Neuronal stem cell (in vitro differentiated cells): ENCODE data around the gene ADAM12.

Source experiments
- DNase-seq: peaks from one replicate; pipeline ENCODE4 v3.0.0-alpha.2; 2013; ENCODE audit warnings: low spot score
- H2AFZ ChIP-seq: one replicate; pipeline ENCODE4 v1.6.1; 2013; ENCODE audit warnings: mild to moderate bottlenecking, low read length, inconsistent platforms
- H2AK5ac ChIP-seq: 2 replicates; pipeline ENCODE4 v1.6.1; 2013; ENCODE audit warnings: low read depth, mild to moderate bottlenecking, inconsistent platforms, low read length, moderate library complexity, mixed read lengths
- H2BK120ac ChIP-seq: 2 replicates; pipeline ENCODE4 v1.6.1; 2013; ENCODE audit warnings: low read depth, mild to moderate bottlenecking, inconsistent platforms, low read length, moderate library complexity, mixed read lengths
- H2BK12ac ChIP-seq: one replicate; pipeline ENCODE4 v1.6.1; 2013; ENCODE audit warnings: low read length, inconsistent platforms
- H2BK15ac ChIP-seq: 2 replicates; pipeline ENCODE4 v1.6.1; 2013; ENCODE audit warnings: mild to moderate bottlenecking, low read length, inconsistent platforms, mixed read lengths
- H2BK5ac ChIP-seq: one replicate; pipeline ENCODE4 v1.6.1; 2013; ENCODE audit warnings: inconsistent platforms, mild to moderate bottlenecking, low read length, moderate library complexity
- H3K14ac ChIP-seq: one replicate; pipeline ENCODE4 v1.6.1; 2013; ENCODE audit warnings: low read length, inconsistent platforms
- H3K18ac ChIP-seq: 2 replicates; pipeline ENCODE4 v1.6.1; 2013; ENCODE audit warnings: low read length, inconsistent platforms
- H3K23ac ChIP-seq: 2 replicates; pipeline ENCODE4 v1.6.1; 2013; ENCODE audit warnings: low read depth, mild to moderate bottlenecking, mixed read lengths, low read length, inconsistent platforms; ENCODE audit not compliant: poor library complexity
- H3K27ac ChIP-seq: replicated peaks from 3 replicates; pipeline ENCODE4 v1.5.1; 2013; ENCODE audit warnings: low read length, inconsistent platforms
- H3K27me3 ChIP-seq, 3 experiments: 2 replicates each; pipeline ENCODE4 v1.6.1; 2013; ENCODE audit warnings: low read length in 3 of 3, mild to moderate bottlenecking in 2 of 3, inconsistent platforms in 1 of 3, low read depth in 1 of 3, mixed read lengths in 1 of 3, moderate library complexity in 1 of 3; ENCODE audit not compliant: control insufficient read depth in 3 of 3, insufficient read depth in 3 of 3
- H3K36me3 ChIP-seq, 2 donors: replicated peaks in 1 of 2; 2 replicates each; pipeline ENCODE4 v1.6.1; 2013; ENCODE audit warnings: low read length in 2 of 2; ENCODE audit not compliant: control insufficient read depth in 2 of 2, insufficient read depth in 2 of 2
- H3K4ac ChIP-seq: 2 replicates; pipeline ENCODE4 v1.6.1; 2013; ENCODE audit warnings: inconsistent platforms, mild to moderate bottlenecking, low read length, moderate library complexity
- H3K4me1 ChIP-seq, 2 donors: 1 replicate in 1 of 2; 2 replicates in 1 of 2; pipeline ENCODE4 v1.6.1; 2013; ENCODE audit warnings: low read length in 2 of 2, low read depth in 1 of 2; ENCODE audit not compliant: control insufficient read depth in 2 of 2, insufficient read depth in 1 of 2
- H3K4me2 ChIP-seq: one replicate; pipeline ENCODE4 v1.6.1; 2013; ENCODE audit warnings: mild to moderate bottlenecking, low read length, inconsistent platforms; ENCODE audit not compliant: insufficient read depth, poor library complexity, severe bottlenecking
- H3K4me3 ChIP-seq, 2 donors: 2 replicates each; pipeline ENCODE4 v1.5.1; 2013; ENCODE audit warnings: low read length in 2 of 2, mild to moderate bottlenecking in 2 of 2, inconsistent platforms in 1 of 2, moderate library complexity in 1 of 2
- H3K79me1 ChIP-seq: one replicate; pipeline ENCODE4 v1.6.1; 2013; ENCODE audit warnings: low read depth, mild to moderate bottlenecking, inconsistent platforms, low read length, moderate library complexity
- H3K9ac ChIP-seq: one replicate; pipeline ENCODE4 v1.6.1; 2013; ENCODE audit warnings: mild to moderate bottlenecking, low read depth, low read length, inconsistent platforms; ENCODE audit not compliant: poor library complexity
- H3K9me3 ChIP-seq, 2 donors: replicated peaks in 1 of 2; 2 replicates each; pipeline versions ENCODE3 to v1.6.1; 2013; ENCODE audit warnings: low read length in 2 of 2, mild to moderate bottlenecking in 2 of 2, inconsistent platforms in 1 of 2, low read depth in 1 of 2, mixed read lengths in 1 of 2, moderate library complexity in 1 of 2; ENCODE audit not compliant: control insufficient read depth in 2 of 2, insufficient read depth in 1 of 2
- H4K8ac ChIP-seq: one replicate; pipeline ENCODE4 v1.6.1; 2013; ENCODE audit warnings: low read depth, mild to moderate bottlenecking, inconsistent platforms, low read length, moderate library complexity
- H4K91ac ChIP-seq: one replicate; pipeline ENCODE4 v1.6.1; 2013; ENCODE audit warnings: low read length, low read depth, mild to moderate bottlenecking, inconsistent platforms; ENCODE audit not compliant: poor library complexity
- WGBS, 2 donors: extraction: QIAGEN DNeasy Blood & Tissue Kit; methylation state at CpG; one replicate each; pipeline ENCODE4 v1.1.7; 2013; ENCODE audit warnings: missing lambda C conversion rate in 2 of 2, mixed read lengths in 1 of 2; ENCODE audit not compliant: insufficient read length in 2 of 2, insufficient replicate concordance in 1 of 2; ENCODE audit errors: extremely low coverage in 2 of 2; 5-methylcytosine and 5-hydroxymethylcytosine counted together

Gene ADAM12

DNA sequence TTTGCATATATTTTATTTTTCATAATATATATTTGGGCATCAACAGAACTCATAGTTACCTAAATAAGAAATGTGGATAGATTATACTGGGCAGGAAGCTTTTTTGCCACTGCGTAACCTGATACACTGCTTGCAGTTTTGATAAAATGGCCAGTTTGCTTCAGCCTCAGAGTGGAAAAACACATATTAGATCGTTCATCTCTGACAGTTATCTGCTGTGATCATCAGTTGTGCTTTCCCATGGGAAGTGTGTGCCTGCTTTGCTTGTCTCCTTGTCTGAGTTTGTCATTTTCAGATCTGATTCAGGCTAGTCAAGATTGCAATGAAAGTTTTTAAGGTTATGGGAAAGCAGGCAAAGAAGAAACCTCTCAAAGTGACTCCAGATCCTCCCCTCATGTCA, 54.0 kb downstream of the ADAM12 start:
- WGBS, 2 donors: no CpG with 5 or more reads among the region's 2 CpGs

DNA sequence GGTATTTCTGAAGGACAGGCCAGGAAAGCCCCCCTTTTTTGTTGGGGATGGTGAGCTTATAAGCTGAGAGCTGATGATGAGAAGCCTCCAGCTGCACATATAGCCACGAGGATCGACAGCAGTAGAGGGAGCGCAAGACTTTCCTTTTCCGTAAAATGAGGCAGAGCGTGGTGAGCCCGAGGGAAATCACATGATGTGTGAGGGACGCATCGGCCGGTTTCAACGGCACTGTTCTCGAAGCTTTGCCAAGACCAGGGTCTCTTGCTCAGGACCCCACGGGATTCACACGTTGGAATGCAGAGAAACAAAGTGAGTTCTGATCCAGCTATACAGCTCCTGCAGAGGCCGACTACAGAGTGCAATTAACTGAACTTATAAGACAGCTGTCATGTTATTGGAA, 55.7 kb downstream of the ADAM12 start:
- Histone ChIP-seq H3K4me1 (no peaks in the 10 kb centered on the region), H3K27ac (no peak overlapping the region), H3K4me2 (no peak overlapping the region), H3K4me3 (no peak overlapping the region), H3K79me1 (no peaks in the 10 kb centered on the region), H3K36me3 (no peaks in the 10 kb centered on the region), H2BK12ac (no peak overlapping the region), H3K18ac (no peak overlapping the region), H2BK120ac (no peak overlapping the region), H2BK5ac (no peak overlapping the region), H3K9me3 (no peaks in the 10 kb centered on the region), H3K23ac (no peak overlapping the region), H2BK15ac (no peak overlapping the region), H4K91ac (no peak overlapping the region), H3K27me3 (no peaks in the 10 kb centered on the region), H2AFZ (no peak overlapping the region), H2AK5ac (no peak overlapping the region), H3K14ac (no peak overlapping the region), H3K4ac (no peak overlapping the region), H4K8ac (no peak overlapping the region), H3K9ac (no peak overlapping the region)
- no peak for DNase-seq
- no CpG with 5 or more reads among the region's 14 CpGs for WGBS, 2 donors

More for the DNA sequence above, 54.0 kb downstream of the ADAM12 start:
- H4K8ac ChIP-seq: no peak overlapping the region
- no peak overlapping the region for H3K27ac ChIP-seq
- H3K9me3 ChIP-seq: no peaks in the 10 kb centered on the region
- no peak overlapping the region for H3K18ac ChIP-seq
- H3K14ac ChIP-seq: no peak overlapping the region
- H2BK5ac ChIP-seq: no peak overlapping the region
- H3K4me3 ChIP-seq: no peak overlapping the region
- no peak for DNase-seq
- H3K79me1 ChIP-seq: no peaks in the 10 kb centered on the region
- no peak overlapping the region for H2BK12ac ChIP-seq
- no peak overlapping the region for H2AFZ ChIP-seq
- no peak overlapping the region for H2BK120ac ChIP-seq
- no peak overlapping the region for H4K91ac ChIP-seq
- H2BK15ac ChIP-seq: no peak overlapping the region
- H3K36me3 ChIP-seq: no peaks in the 10 kb centered on the region
- H3K4me2 ChIP-seq: no peak overlapping the region
- no peak overlapping the region for H3K9ac ChIP-seq
- H3K4me1 ChIP-seq: no peaks in the 10 kb centered on the region
- H3K4ac ChIP-seq: no peak overlapping the region
- H3K23ac ChIP-seq: no peak overlapping the region
- H3K27me3 ChIP-seq: no peaks in the 10 kb centered on the region
- H2AK5ac ChIP-seq: no peak overlapping the region

DNA sequence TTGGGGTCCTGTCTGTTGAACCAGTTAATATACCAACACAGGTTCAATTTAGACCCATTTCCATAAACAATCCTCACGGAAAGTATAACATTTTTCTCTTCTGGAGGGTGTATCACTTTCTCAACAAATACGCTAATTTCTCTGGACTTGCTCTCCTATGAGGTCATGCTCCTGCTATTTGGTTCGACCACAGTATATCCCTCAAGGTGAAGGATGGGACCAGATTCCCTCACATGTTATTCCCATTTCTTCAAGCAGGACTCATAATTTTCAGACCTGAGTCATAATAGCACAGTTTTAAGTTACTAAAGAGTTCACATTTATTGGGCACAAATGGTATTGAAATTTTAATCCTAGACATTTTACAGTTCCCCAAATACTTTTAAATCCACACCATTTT, 57.2 kb downstream of the ADAM12 start:
- WGBS, 2 donors: no CpG with 5 or more reads among the region's 3 CpGs

DNA sequence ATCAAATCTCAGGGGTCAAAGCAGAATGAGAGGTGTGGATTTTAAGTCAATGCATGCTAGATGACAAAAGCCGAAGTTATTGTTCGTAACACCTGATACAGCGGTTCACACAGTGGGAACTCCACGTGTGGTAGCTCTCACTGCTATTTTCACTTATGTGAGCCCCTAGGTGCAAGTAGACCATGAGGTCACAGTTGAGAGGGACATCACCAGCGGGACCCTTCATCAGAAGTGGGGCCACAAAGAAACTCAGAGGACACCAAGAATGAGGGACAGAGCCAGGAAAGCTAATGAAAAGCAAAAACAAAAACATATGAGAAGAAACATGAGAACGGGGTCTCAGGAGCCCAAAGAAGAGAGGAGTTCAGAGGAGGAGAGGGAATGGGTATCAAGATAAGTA, 63.5 kb downstream of the ADAM12 start:
- Histone ChIP-seq H2BK5ac (no peak overlapping the region), H4K91ac (no peak overlapping the region), H3K4me3 (no peak overlapping the region), H2BK12ac (no peak overlapping the region), H3K9ac (no peak overlapping the region), H2BK120ac (no peak overlapping the region), H3K4me1 (peaks cover 3 to 6% of the 10 kb centered on the region in 2 donors), H2BK15ac (no peak overlapping the region), H3K4me2 (no peak overlapping the region), H3K4ac (no peak overlapping the region), H3K18ac (no peak overlapping the region), H3K79me1 (no peaks in the 10 kb centered on the region), H3K36me3 (no peaks in the 10 kb centered on the region), H3K9me3 (no peaks in the 10 kb centered on the region), H4K8ac (no peak overlapping the region), H2AK5ac (no peak overlapping the region), H3K23ac (no peak overlapping the region), H3K27ac (no peak overlapping the region), H3K27me3 (no peaks in the 10 kb centered on the region), H3K14ac (no peak overlapping the region), H2AFZ (no peak overlapping the region)
- WGBS, 2 donors: no CpG with 5 or more reads among the region's 6 CpGs
- DNase-seq: no peak

More for the DNA sequence above, 57.2 kb downstream of the ADAM12 start:
- Histone ChIP-seq H3K18ac (no peak overlapping the region), H2BK5ac (no peak overlapping the region), H4K8ac (no peak overlapping the region), H3K27me3 (no peaks in the 10 kb centered on the region), H3K27ac (no peak overlapping the region), H2BK120ac (no peak overlapping the region), H3K79me1 (no peaks in the 10 kb centered on the region), H3K4me3 (no peak overlapping the region), H3K9me3 (no peaks in the 10 kb centered on the region), H3K4me1 (no peaks in the 10 kb centered on the region), H2BK15ac (no peak overlapping the region), H3K23ac (no peak overlapping the region), H2BK12ac (no peak overlapping the region), H3K4ac (no peak overlapping the region), H2AFZ (no peak overlapping the region), H4K91ac (no peak overlapping the region), H3K9ac (no peak overlapping the region), H3K36me3 (no peaks in the 10 kb centered on the region), H3K4me2 (no peak overlapping the region), H2AK5ac (no peak overlapping the region), H3K14ac (no peak overlapping the region)
- DNase-seq: no peak
